Measurements from ENCODE around the gene C5orf52. TPM values are rescaled to one million over a fixed set of nuclear protein-coding genes. Genes with fewer than 3 reads are reported as not detected.

The C5orf52 gene
- total RNA-seq, 1 donor from 2014 or later: not detected

- Histone ChIP-seq H4K20me1 (ENCODE audit: insufficient read depth, low read length) (no peaks in the 10 kb centered on the region), H3K4me3 (ENCODE audit: insufficient read depth, low read depth, low read length) (no peak overlapping the region), H3K36me3 (ENCODE audit: insufficient read depth, low read length) (no peaks in the 10 kb centered on the region), H3K79me2 (ENCODE audit: insufficient read depth, low read length) (no peaks in the 10 kb centered on the region), H3K4me2 (ENCODE audit: low read length) (no peak overlapping the region), H3K9ac (ENCODE audit: low read length) (no peak overlapping the region), H3K4me1 (ENCODE audit: insufficient read depth, low read length) (no peaks in the 10 kb centered on the region), H2AFZ (ENCODE audit: low read depth, low read length) (no peak overlapping the region), H3K27me3 (ENCODE audit: insufficient read depth, low read length) (no peaks in the 10 kb centered on the region), H3K27ac (ENCODE audit: low read depth, low read length) (no peak overlapping the region), H3K9me3 (ENCODE audit: insufficient read depth, low read depth, low read length) (no peaks in the 10 kb centered on the region)
- no peak for FAIRE-seq
- Mint-ChIP-seq H3K4me3 (ENCODE audit: unreplicated experiment) (no peak overlapping the region), H3K27me3 (ENCODE audit: low read depth, unreplicated experiment) (peaks cover 21% of the 10 kb centered on the region), H3K4me1 (ENCODE audit: low read depth, unreplicated experiment) (no peaks in the 10 kb centered on the region), H3K9me3 (ENCODE audit: unreplicated experiment) (peaks cover 4% of the 10 kb centered on the region), H3K36me3 (ENCODE audit: low read depth, unreplicated experiment) (no peaks in the 10 kb centered on the region), H3K27ac (ENCODE audit: unreplicated experiment) (no peak overlapping the region)
- TF ChIP-seq EZH2 (IDR thresholded peaks at IDR 0.05; ENCODE audit: insufficient read depth, low read length): no peak
- no peak for TF ChIP-seq CTCF (IDR thresholded peaks at IDR 0.05; ENCODE audit: insufficient read depth, low read depth, low read length)
- no peak for DNase-seq (ENCODE audit: low read depth)
Measured at GRCh38 chr5:157677931-157678330, 6.6 kb downstream of the C5orf52 start.

GRCh38 chr5:157679801-157680200, 8.5 kb downstream of the C5orf52 start:
- Mint-ChIP-seq H3K9me3 (ENCODE audit: unreplicated experiment) (peaks cover 4% of the 10 kb centered on the region), H3K4me3 (ENCODE audit: unreplicated experiment) (no peak overlapping the region), H3K27ac (ENCODE audit: unreplicated experiment) (no peak overlapping the region), H3K4me1 (ENCODE audit: low read depth, unreplicated experiment) (no peaks in the 10 kb centered on the region), H3K27me3 (ENCODE audit: low read depth, unreplicated experiment) (peaks cover 17% of the 10 kb centered on the region), H3K36me3 (ENCODE audit: low read depth, unreplicated experiment) (no peaks in the 10 kb centered on the region)
- DNase-seq (ENCODE audit: low read depth): no peak
- Histone ChIP-seq H3K36me3 (ENCODE audit: insufficient read depth, low read length) (no peaks in the 10 kb centered on the region), H3K9ac (ENCODE audit: low read length) (no peak overlapping the region), H3K27ac (ENCODE audit: low read depth, low read length) (no peak overlapping the region), H2AFZ (ENCODE audit: low read depth, low read length) (no peak overlapping the region), H3K4me2 (ENCODE audit: low read length) (no peak overlapping the region), H3K4me1 (ENCODE audit: insufficient read depth, low read length) (no peaks in the 10 kb centered on the region), H3K4me3 (ENCODE audit: insufficient read depth, low read depth, low read length) (no peak overlapping the region), H3K9me3 (ENCODE audit: insufficient read depth, low read depth, low read length) (no peaks in the 10 kb centered on the region), H4K20me1 (ENCODE audit: insufficient read depth, low read length) (no peaks in the 10 kb centered on the region), H3K79me2 (ENCODE audit: insufficient read depth, low read length) (no peaks in the 10 kb centered on the region), H3K27me3 (ENCODE audit: insufficient read depth, low read length) (no peaks in the 10 kb centered on the region)
- TF ChIP-seq EZH2 (IDR thresholded peaks at IDR 0.05; ENCODE audit: insufficient read depth, low read length) (no peak), CTCF (IDR thresholded peaks at IDR 0.05; ENCODE audit: insufficient read depth, low read depth, low read length) (no peak)
- FAIRE-seq: no peak

GRCh38 chr5:157680239-157680638, 8.9 kb downstream of the C5orf52 start:
- Histone ChIP-seq H3K9me3 (ENCODE audit: insufficient read depth, low read depth, low read length) (no peaks in the 10 kb centered on the region), H4K20me1 (ENCODE audit: insufficient read depth, low read length) (no peaks in the 10 kb centered on the region), H3K27me3 (ENCODE audit: insufficient read depth, low read length) (no peaks in the 10 kb centered on the region), H3K79me2 (ENCODE audit: insufficient read depth, low read length) (no peaks in the 10 kb centered on the region), H3K9ac (ENCODE audit: low read length) (no peak overlapping the region), H2AFZ (ENCODE audit: low read depth, low read length) (no peak overlapping the region), H3K36me3 (ENCODE audit: insufficient read depth, low read length) (no peaks in the 10 kb centered on the region), H3K4me2 (ENCODE audit: low read length) (no peak overlapping the region), H3K4me1 (ENCODE audit: insufficient read depth, low read length) (no peaks in the 10 kb centered on the region), H3K27ac (ENCODE audit: low read depth, low read length) (no peak overlapping the region), H3K4me3 (ENCODE audit: insufficient read depth, low read depth, low read length) (no peak overlapping the region)
- Mint-ChIP-seq H3K4me1 (ENCODE audit: low read depth, unreplicated experiment) (no peaks in the 10 kb centered on the region), H3K4me3 (ENCODE audit: unreplicated experiment) (no peak overlapping the region), H3K36me3 (ENCODE audit: low read depth, unreplicated experiment) (no peaks in the 10 kb centered on the region), H3K27me3 (ENCODE audit: low read depth, unreplicated experiment) (peaks cover 16% of the 10 kb centered on the region), H3K9me3 (ENCODE audit: unreplicated experiment) (peaks cover 4% of the 10 kb centered on the region), H3K27ac (ENCODE audit: unreplicated experiment) (no peak overlapping the region)
- TF ChIP-seq EZH2 (IDR thresholded peaks at IDR 0.05; ENCODE audit: insufficient read depth, low read length) (no peak), CTCF (IDR thresholded peaks at IDR 0.05; ENCODE audit: insufficient read depth, low read depth, low read length) (no peak)
- FAIRE-seq (no peak), DNase-seq (ENCODE audit: low read depth) (no peak)

Measured in astrocyte (in vitro differentiated cells and primary cell).